ENCODE measurements around the gene TTC9B.

Gene TTC9B

GRCh38 chr19:40247735-40248262 lies 29.6 kb upstream of the TTC9B start:
- DNase-seq (ENCODE audit: low spot score): no peak

DNA sequence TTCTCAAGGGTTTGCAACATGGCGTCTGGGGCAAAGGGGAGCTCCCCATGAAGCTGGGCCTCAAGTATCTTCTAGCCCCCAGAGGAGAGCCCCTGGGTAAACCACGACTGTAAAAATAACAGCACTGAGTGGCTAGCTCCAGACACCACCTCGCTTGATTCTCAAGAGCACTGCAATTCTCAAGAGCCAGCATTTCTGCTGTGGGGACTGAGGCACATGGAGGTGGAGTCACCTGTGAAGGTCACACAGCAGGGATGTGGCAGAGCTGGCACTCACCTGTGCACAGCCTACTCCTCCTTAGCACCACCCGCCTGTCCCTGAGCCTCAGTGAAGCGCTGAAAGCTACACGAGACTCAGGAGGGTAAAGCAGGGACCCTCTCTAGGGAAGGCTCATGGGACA lies 29.0 kb upstream of the TTC9B start:
- no peak for DNase-seq (ENCODE audit: low spot score)

- no peak for DNase-seq (ENCODE audit: low spot score)
Observed at GRCh38 chr19:40246292-40247073, 28.3 kb upstream of the TTC9B start.

- DNase-seq (ENCODE audit: low spot score): no peak
Observed at GRCh38 chr19:40245506-40246128, 27.4 kb upstream of the TTC9B start.

GRCh38 chr19:40244579-40245317 lies 26.6 kb upstream of the TTC9B start:
- no peak for DNase-seq (ENCODE audit: low spot score)

- DNase-seq (ENCODE audit: low spot score): no peak
Observed at GRCh38 chr19:40243181-40243580, 25.0 kb upstream of the TTC9B start.

DNA sequence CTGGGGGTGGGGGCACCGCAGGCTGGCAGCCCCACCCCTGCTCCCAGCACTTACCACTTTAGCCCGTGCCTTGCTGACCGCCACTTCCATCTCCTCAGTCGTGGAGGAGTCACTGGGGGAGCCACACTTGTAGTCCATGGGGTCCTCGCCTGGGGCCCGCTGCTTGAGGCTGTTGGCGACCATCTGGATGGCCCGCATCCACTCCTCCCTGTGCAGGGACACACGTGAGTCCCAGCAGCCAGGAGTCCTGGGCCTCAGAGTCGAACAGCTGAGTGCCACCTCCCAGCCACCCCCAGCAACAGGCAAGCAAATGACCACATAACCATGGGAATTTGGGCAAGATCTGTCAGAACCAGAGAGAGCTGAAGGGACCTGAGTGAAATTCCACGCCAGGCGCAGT lies 24.3 kb upstream of the TTC9B start:
- DNase-seq (ENCODE audit: low spot score): no peak

GRCh38 chr19:40241809-40242384 lies 23.7 kb upstream of the TTC9B start:
- no peak for DNase-seq (ENCODE audit: low spot score)

DNA sequence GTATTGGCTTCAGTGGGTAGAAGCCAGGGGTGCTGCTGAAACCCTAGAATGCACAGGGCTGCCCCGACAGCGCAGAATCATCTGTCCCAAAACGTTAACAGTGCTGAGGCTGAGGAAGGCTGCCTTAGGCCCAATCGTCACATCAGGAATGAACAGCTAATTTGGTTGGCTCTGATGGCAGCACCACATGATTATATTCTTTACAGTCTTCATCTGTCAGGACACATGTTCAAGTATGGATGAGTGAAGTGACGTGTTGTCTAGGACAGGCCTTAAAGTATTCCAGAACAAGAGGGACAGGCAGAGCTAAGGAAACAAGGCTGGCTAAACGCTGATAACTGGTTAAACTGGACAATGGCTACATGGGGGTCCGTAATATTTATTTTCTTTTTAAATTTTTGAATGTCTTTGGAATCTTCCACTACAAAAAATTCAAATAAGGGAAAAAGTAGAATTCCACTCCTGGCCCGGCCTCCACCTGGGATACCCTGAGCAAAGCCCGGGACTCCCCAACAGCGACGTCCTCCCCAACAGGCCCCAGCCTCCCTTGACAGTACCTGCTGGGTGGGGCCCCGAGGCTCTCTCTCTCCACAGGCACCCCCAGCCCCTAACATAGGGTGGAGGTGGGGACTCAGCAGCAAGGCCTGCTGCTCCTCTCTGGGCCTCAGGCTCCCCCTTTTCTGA lies 23.1 kb upstream of the TTC9B start:
- no peak for DNase-seq (ENCODE audit: low spot score)

DNA sequence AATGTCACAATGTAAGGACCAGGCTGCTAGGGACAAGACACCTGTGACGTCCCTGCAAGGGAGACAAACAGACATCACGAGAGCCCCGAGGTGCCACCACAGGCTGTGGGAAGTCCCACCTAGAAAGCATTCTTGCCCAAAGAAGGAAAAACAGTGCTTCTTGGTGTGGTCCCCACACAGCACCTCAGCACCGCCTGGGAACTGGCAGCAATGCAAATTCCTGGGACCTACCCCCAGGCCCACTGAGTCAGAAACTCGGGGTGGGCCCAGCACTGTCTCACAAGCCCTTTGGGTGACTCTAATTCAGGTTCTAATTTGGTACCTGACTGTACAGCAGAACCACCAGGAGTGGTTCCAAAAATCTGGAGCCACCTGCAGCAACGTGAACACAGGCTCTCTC lies 22.1 kb upstream of the TTC9B start:
- no peak for DNase-seq (ENCODE audit: low spot score)

- no peak for DNase-seq (ENCODE audit: low spot score)
Observed at GRCh38 chr19:40239415-40240226, 21.4 kb upstream of the TTC9B start.

DNA sequence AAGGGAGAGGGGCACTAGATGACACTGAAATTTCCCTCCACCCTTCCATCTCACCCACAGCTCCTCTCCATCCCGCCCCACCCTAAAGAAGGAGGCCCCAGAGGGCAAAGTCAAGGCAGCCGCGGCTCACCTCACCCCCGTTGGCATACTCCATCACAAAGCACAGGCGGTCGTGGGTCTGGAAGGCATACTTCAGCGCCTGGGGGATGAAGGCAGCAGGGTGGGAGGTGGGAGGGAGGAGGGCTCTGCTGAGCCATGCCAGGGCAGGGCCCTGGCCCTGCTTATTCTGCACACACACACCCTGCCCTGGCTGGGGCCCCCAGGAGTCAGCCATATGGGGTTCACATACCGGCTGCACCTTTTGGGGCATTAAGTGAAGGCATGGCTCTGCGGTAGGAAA lies 20.6 kb upstream of the TTC9B start:
- no peak for DNase-seq (ENCODE audit: low spot score)

- no peak for DNase-seq (ENCODE audit: low spot score)
Observed at GRCh38 chr19:40237791-40238190, 19.6 kb upstream of the TTC9B start.

DNA sequence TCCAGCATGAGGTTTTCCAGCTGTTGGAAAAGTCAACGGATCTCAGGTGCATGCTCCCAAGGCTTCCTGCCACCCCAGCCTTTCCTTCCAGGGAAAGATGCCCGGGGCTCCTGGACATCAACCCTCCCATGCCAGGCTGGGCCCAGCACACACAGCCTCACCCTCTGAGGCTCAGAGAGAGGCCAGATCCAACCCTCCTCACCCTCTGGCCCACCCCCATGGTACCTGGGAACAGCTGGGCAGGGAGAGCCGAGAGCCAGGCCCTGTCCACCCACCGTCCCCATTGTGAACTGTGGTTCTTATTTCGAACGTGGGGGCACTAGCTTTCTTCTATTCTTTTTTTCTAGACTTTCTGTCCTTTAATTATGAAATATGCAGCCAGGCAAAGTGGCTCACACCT lies 18.2 kb upstream of the TTC9B start:
- no peak for DNase-seq (ENCODE audit: low spot score)

DNA sequence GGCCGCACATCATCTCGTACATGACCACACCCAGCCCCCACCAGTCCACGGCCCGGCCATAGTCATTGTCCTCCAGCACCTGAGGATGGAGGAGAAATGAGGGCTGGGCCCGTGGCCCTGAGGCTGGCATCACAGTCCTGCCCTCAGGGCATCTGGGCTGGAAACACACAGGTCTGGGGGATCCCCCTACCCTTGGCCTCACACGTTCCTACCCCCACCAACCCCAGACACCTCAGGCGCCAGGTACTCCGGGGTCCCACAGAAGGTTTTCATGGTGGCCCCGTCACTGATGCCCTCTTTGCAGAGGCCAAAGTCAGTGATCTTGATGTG lies 17.8 kb upstream of the TTC9B start:
- no peak for DNase-seq (ENCODE audit: low spot score)

- no peak for DNase-seq (ENCODE audit: low spot score)
Observed at GRCh38 chr19:40235238-40236025, 17.2 kb upstream of the TTC9B start.

DNA sequence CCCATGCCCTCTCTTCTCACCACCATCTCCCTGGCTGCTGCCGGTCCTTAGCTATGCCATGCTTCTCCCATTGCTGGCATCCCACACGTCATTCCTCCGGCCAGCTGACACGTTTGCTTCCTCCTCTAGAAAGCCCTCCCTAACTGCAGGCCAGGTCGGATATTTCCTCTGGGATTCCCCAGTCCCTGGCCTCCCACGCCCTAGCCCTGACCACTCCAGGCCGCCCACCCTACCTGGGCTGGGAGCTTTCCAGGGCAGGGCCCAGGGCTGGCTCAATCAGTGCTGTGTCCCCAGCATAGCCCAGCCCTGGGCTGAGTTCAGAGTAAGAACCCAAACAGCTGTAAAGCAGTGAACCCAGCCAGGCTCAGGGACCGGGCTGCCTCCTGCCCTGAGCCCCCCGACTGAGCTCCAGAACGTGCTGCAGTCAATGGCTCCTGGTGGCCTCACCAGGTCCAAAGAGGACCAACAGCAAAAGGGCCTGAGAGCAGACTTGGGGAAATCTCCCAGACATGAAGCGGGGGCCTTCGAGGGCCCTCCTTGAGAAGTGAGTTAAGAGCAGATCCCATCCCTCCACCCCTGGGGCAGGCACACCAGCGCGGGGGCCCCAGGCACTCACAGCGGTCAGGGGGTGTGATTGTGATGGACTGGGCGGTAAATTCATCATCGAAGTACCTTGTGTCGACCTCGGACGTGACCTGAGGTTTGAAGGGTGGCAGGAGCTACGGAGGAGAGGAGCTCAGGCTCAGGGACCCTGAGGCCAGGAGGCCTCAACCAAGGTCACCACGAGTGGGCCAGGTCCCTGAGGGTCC lies 16.4 kb upstream of the TTC9B start:
- no peak for DNase-seq (ENCODE audit: low spot score)

GRCh38 chr19:40233811-40234389 lies 15.7 kb upstream of the TTC9B start:
- no peak for DNase-seq (ENCODE audit: low spot score)

Measured in CD4-positive, alpha-beta T cell treated with Interleukin-6 at 100 ng/mL for 8 hours (primary cell).